AG08395 (cell line): ENCODE results near the gene CWH43.
"Not testable (repeated sequence)": the region's sequence is repeated elsewhere in the genome, so short reads cannot be mapped to it uniquely, and the experiment has no call there.

ENCODE experiments used
- DNase-seq: peaks from one replicate; pipeline ENCODE4 v3.0.0; 2012; ENCODE audit warnings: mixed read lengths, low spot score

CWH43 gene

DNA sequence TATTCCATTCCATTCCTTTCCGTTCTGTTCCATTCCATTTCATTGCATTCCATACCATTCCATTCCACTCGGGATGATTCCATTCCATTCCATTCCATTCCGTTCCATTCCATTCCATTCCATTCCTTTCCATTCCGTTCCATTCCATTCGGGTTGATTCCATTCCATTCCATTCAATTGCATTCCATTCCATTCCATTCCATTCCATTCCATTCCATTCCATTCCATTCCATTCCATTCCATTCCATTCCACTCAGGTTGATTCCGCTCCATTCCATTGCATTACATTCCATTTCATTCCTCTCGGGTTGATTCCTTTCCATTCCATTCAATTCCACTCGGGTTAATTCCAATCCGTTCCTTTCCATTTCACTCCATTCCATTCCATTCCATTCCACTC, 111.0 kb downstream of the CWH43 start:
- not testable (repeated sequence) for DNase-seq

DNA sequence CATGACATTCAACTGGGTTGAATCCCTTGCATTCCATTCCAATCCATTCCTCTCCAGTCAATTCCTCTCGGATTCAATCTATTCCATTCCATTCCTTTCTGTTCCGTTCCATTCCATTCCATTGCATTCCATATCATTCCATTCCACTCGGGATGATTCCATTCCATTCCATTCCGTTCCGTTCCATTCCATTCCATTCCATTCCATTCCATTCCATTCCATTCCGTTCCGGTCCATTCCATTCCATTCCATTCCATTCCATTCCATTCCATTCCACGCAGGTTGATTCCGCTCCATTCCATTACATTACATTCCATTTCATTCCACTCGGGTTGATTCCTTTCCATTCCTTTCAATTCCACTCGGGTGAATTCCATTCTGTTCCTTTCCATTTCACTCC, 111.4 kb downstream of the CWH43 start:
- not testable (repeated sequence) for DNase-seq

DNA sequence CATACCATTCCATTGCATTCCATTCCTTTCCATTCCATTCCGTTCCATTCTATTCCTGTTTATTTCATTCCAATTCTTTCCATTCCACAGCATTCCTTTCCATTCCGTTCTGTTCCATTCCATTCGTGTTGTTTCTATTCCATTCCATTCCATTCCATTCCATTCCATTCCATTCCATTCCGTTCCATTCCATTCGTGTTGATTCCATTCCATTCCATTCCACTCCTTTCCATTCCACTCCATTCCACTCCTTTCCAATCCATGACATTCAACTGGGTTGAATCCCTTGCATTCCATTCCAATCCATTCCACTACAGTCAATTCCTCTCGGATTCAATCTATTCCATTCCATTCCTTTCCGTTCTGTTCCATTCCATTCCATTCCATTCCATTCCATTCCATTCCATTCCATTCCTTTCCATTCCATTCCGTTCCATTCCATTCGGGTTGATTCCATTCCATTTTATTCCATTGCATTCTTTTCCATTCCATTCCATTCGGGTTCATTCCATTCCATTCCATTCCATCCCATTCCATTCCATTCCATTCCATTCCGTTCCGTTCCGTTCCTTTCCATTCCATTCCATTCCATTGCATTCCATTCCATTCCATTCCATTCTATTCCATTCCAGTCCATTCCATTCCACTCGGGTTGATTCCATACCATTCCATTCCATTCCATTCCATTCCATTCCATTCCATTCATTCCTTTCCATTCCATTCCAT, 112.1 kb downstream of the CWH43 start:
- DNase-seq: not testable (repeated sequence)

DNA sequence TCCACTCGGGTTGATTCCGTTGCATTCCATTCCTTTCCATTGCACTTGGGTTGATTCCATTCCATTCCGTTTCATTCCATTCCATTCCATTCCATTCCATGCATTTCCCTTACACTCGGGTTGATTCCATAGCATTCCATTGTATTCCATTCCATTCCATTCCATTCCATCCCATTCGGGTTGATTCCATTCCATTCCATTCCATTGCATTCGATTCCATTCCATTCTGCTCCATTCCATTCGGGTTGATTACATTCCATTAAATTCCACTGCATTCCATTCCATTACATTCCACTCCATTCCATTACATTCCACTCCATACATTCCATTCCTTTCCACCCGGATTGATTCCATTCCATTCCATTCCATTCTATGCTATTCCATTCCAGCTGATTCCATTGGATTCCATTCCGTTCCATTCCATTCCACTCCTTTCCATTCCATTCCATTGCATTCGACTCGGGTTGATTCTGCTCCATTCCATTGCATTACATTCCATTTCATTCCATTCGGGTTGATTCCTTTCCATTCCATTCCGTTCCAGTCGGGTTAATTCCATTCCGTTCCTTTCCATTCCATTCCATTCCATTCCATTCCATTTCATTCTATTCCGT, 113.9 kb downstream of the CWH43 start:
- DNase-seq: not testable (repeated sequence)

DNA sequence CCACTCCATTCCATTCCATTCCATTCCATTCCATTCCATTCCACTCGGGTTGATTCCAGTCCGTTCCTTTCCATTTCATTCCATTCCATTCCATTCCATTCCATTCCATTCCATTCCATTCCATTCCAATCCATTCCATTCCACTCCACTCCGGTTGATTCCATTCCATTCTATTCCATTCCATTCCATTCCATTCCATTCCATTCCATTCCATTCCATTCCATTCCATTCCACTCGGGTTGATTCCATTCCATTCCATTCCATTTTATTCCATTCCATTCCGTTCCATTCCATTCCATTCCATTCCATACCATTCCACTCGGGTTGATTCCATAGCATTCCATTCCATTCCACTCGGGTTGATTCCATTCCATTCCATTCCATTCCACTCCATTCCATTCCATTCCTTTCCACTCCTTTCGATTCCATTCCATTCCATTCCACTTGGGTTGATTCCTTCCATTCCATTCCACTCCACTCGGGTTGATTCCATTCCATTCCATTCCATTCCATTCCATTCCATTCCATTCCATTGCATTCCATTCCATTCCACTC, 116.3 kb downstream of the CWH43 start:
- not testable (repeated sequence) for DNase-seq

DNA sequence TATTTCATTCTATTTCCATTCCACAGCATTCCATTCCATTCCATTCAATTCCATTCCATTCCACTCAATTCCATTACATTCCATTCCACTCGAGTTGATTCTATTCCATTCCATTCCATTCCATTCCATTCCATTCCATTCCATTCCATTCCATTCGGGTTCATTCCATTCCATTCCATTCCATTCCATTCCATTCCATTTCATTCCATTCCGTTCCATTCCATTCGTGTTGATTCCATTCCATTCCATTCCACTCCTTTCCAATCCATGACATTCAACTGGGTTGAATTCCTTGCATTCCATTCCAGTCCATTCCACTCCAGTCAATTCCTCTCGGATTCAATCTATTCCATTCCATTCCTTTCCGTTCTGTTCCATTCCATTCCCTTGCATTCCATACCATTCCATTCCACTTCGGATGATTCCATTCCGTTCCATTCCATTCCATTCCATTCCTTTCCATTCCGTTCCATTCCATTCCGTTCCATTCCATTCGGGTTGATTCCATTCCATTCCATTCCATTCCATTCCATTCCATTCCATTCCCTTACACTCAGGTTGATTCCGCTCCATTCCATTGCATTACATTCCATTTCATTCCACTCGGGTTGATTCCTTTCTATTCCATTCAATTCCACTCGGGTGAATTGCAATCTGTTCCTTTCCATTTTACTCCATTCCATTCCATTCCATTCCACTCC, 117.5 kb downstream of the CWH43 start:
- DNase-seq: not testable (repeated sequence)

DNA sequence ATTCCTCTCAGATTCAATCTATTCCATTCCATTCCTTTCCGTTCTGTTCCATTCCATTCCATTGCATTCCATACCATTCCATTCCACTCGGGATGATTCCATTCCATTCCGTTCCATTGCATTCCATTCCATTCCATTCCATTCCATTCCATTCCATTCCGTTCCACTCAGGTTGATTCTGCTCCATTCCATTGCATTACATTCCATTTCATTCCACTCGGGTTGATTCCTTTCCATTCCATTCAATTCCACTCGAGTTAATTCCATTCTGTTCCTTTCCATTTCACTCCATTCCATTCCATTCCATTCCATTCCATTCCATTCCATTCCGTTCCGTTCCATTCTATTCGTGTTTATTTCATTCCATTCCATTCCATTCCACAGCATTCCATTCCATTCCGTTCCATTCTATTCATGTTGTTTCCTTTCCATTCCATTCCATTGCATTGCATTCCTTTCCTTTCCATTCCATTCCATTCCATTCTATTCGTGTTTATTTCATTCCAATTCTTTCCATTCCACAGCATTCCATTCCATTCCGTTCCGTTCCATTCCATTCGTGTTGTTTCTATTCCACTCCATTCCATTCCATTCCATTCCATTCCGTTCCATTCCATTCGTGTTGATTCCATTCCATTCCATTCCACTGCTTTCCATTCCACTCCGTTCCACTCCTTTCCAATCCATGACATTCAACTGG, 118.3 kb downstream of the CWH43 start:
- not testable (repeated sequence) for DNase-seq

DNA sequence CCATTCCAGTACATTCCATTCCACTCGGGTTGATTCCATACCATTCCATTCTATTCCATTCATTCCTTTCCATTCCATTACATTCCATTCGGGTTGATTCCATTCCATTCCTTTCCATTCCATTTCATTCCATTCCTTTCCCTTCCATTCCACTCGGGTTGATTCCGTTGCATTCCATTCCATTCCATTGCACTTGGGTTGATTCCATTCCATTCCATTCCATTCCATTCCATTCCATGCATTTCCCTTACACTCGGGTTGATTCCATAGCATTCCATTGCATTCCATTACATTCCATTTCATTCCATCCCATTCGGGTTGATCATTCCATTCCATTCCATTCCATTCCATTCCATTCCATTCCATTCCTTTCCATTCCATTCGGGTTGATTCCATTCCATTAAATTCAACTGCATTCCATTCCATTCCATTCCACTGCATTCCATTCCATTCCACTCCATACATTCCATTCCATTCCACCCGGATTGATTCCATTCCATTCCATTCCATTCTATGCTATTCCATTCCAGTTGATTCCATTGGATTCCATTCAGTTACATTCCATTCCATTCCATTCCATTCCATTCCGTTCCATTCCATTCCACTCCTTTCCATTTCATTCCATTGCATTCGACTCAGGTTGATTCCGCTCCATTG, 119.3 kb downstream of the CWH43 start:
- DNase-seq: not testable (repeated sequence)

DNA sequence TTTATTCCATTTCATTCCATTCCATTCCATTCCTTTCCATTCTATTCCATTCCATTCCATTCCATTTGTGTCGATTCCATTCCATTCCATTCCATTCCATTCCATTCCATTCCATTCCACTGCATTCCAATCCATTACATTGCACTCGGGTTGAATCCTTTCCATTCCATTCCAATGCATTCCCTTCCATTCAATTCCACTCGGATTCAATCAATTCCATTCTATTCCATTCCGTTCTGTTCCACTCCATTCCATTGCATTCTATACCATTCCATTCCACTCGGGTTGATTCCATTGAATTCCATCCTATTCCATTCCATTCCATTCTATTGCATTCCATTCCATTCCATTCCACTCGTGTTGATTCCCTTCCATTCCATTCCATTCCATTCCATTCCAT, 121.2 kb downstream of the CWH43 start:
- DNase-seq: not testable (repeated sequence)

DNA sequence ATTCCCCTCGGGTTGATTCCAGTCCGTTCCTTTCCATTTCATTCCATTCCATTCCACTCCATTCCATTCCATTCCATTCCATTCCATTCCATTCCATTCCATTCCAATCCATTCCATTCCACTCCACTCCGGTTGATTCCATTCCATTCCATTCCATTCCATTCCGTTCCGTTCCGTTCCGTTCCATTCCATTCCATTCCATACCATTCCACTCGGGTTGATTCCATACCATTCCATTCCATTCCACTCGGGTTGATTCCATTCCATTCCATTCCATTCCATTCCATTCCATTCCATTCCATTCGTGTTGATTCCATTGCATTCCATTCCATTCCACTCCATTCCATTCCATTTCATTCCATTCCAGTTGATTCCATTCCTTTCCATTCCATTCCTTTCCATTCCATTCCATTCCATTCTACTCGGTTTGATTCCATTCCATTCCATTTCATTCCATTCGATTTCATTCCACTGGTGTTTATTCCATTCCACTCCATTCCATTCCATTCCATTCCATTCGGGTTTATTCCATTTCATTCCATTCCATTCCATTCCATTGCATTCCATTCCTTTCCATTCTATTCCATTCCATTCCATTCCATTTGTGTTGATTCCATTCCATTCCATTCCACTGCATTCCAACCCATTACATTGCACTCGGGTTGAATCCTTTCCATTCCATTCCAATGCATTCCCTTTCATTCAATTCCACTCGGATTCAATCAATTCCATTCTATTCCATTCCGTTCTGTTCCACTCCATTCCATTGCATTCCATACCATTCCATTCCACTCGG, 122.3 kb downstream of the CWH43 start:
- DNase-seq: not testable (repeated sequence)

DNA sequence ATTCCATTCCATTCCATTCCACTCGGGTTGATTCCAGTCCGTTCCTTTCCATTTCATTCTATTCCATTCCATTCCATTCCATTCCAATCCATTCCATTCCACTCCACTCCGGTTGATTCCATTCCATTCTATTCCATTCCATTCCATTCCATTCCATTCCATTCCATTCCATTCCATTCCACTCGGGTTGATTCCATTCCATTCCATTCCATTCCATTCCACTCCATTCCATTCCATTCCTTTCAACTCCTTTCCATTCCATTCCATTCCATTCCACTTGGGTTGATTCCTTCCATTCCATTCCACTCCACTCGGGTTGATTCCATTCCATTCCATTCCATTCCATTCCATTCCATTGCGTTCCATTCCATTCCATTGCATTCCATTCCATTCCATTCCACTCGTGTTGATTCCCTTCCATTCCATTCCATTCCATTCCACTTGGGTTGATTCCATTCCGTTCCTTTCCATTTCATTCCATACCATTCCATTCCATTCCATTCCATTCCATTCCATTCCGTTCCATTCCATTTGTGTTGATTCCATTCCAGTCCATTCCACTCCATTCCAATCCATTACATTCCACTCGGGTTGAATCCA, 123.6 kb downstream of the CWH43 start:
- DNase-seq: not testable (repeated sequence)

DNA sequence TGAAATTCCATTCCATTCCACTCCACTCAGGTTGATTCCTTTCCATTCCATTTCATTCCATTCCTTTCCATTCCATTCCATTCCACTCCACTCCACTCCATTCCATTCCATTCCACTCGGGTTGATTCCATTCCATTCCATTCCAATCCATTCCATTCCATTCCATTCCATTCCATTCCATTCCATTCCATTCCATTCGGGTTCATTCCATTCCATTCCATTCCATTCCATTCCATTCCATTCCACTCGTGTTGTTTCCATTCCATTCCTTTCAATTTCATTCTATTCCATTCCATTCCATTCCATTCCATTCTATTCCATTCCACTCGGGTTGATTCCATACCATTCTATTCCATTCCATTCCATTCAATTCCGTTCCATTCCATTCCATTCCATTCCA, 124.5 kb downstream of the CWH43 start:
- DNase-seq: not testable (repeated sequence)
